Adipose tissue (tissue), 3 donors: Measurements from ENCODE around the gene EZR. TPM values are rescaled to one million over a fixed set of nuclear protein-coding genes. Genes with fewer than 3 reads are reported as not detected.

Experiments used
- H3K27ac ChIP-seq: one replicate; pipeline ENCODE4 v1.5.1; 2013; ENCODE audit warnings: low read depth, low read length
- WGBS, 3 donors: extraction: QIAGEN DNeasy Blood & Tissue Kit; methylation state at CpG; one replicate each; pipeline ENCODE4 v1.1.7; 2013; 5-methylcytosine and 5-hydroxymethylcytosine counted together
- polyA plus RNA-seq, 3 donors: library from polyadenylated mRNA; stranded (reverse); fragments of 200-250 nt; gene quantifications; one replicate each; pipeline ENCODE4 v1.2.3, GENCODE V29; 2013
- donor health status: healthy with polysubstance abuse.
- donor health status: Bipolar disorder and iron deficiency.
- donor health status: healthy.

The EZR gene
- polyA plus RNA-seq, 3 donors = 37.6 to 63.1 (median 54.9) TPM

GRCh38 chr6:158756977-158757752, 62.0 kb downstream of the EZR start:
- 88 to 92% (median 88%) methylated on average over 25 of the region's 25 CpGs for whole genome bisulfite sequencing, 3 donors
- H3K27ac ChIP-seq = no peak overlapping the region

GRCh38 chr6:158756126-158756525, 63.0 kb downstream of the EZR start:
- H3K27ac ChIP-seq = no peak overlapping the region
- 89 to 94% (median 91%) methylated on average over 9 of the region's 9 CpGs for WGBS, 3 donors

DNA sequence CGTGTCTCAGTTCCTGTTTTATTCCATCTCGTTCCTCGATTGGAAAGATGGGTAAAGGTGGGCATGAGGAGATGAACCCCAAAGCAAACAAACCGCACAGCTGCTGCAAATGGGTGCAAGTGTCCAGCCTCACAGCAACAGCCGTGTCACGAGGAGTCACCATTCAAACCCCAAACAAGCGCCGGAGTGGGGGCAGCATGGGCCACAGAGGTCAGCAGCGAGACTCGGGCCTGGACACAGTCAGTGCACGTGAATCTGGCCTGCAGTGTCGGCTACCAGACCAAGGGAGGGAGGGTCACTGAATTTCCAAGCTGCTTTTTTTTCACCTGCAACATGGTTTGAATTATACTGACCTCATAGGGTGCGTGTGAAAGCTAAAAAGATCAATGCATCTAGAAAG, 63.5 kb downstream of the EZR start:
- 92 to 95% (median 93%) methylated on average over 13 of the region's 13 CpGs for WGBS, 3 donors
- no peak overlapping the region for H3K27ac ChIP-seq

DNA sequence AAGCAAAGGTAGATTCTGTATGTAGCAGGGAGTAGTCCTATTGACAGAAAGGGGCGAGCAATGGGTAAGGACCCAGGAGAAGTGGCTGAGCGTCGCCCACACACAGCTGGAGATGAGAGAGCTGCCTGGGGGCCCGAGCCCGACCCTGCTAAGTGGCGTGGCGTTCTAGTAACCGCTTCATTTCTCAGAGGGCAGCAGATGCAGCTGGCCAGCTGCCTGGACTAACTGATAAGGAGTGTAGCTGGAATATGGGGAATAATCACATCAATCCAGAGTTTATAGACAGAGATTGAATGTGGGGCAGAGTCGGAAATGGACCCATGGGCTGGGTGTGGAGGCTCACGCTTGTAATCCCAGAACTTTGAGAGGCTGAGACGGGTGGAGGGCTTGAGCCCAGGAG, 64.4 kb downstream of the EZR start:
- 72 to 86% (median 83%) methylated on average over 11 of the region's 11 CpGs for WGBS, 3 donors
- no peak overlapping the region for H3K27ac ChIP-seq

DNA sequence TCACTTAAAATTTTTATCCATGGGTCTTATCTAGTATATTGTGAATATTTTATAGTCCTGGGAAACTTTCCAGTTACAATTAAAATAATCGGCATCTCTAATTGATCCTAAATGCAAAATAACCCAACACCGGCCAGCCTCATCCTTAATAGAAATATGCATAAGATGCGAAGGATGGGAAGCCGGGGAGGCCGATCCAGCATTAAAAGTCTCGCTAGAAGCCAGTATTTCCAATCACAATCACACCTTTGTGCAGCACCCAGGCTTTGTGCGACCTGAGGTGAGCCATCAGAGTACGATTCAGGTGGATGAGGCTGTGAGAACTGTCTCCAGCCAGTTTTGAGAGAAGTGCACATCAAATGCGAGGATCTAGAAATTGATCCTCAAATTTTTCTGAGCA, 65.4 kb downstream of the EZR start:
- no peak overlapping the region for H3K27ac ChIP-seq
- 84 to 91% (median 90%) methylated on average over 9 of the region's 9 CpGs for WGBS, 3 donors

DNA sequence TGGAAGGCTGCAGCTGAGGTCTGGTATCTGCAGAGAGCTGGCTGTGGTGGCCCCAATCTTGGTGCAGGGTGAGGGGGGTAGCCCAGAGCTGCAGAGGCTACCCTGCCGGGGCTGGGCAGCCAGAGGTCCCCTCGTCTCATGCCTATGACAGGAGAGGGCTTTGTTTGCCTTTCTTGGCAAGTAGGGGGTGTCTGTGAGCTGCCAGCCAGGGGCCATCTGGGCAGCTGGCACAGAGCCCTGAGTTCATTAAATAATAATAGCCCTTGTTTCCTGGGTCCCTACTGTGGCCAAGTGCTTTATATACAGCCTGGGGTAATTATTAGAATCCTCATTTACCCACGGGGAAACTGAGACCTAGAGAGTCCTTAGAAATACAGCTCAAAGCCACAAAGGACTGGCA, 66.6 kb downstream of the EZR start:
- H3K27ac ChIP-seq = no peak overlapping the region
- 34 to 72% (median 68%) methylated on average over 3 of the region's 3 CpGs for WGBS, 3 donors

GRCh38 chr6:158751921-158752320, 67.2 kb downstream of the EZR start:
- H3K27ac ChIP-seq = no peak overlapping the region
- 26 to 76% (median 73%) methylated on average over 9 of the region's 9 CpGs for WGBS, 3 donors

- 78 to 90% (median 81%) methylated on average over 9 of the region's 9 CpGs for WGBS, 3 donors
- H3K27ac ChIP-seq = no peak overlapping the region
Measured at GRCh38 chr6:158751224-158751623, 67.9 kb downstream of the EZR start.

DNA sequence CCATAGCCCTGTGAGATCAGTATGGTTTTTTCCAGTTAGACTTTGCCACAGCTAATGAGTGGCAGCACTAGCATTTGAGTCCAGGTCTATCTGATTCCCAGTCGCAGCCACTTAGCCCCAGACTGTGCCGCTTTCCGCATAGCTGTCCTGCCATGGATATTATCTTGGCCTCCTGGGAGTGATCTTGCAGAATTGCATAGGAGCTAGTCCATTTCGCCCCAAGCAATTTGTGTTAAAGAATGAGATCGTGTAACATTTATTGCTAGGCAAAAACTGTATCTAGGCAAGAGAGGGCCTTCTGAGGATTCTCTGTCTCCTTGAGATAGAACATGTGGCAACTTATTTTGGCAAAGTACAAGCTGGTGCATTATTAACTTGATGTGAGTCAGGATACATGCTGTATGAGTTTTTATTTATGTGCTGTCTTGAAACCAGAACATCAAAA, 74.2 kb downstream of the EZR start:
- WGBS, 3 donors = 82 to 87% (median 83%) methylated on average over 5 of the region's 5 CpGs
- H3K27ac ChIP-seq = no peak overlapping the region

GRCh38 chr6:158743033-158743651, 76.0 kb downstream of the EZR start:
- WGBS, 3 donors = 78 to 91% (median 88%) methylated on average over 6 of the region's 6 CpGs
- no peak overlapping the region for H3K27ac ChIP-seq

DNA sequence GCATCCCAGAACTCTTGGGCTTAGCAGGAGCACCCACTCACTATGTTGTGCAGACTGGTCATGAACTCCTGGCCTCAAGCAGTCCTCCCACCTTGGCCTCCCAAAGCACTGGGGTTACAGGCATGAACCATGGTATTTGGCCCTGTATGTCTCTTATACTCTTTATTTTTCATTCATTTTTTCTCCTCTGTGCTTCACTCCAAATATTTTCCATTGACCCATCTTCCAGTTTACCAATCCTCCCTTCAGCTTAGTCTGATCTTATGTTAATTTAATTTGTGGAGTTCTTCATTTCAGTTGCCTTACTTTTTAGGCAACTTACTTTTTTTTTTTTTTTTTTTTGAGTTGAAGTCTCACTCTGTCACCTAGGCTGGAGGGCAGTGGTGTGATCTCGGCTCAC, 79.5 kb downstream of the EZR start:
- WGBS, 3 donors = 95 to 100% (median 97%) methylated on average over 1 of the region's 1 CpG
- no peak overlapping the region for H3K27ac ChIP-seq

DNA sequence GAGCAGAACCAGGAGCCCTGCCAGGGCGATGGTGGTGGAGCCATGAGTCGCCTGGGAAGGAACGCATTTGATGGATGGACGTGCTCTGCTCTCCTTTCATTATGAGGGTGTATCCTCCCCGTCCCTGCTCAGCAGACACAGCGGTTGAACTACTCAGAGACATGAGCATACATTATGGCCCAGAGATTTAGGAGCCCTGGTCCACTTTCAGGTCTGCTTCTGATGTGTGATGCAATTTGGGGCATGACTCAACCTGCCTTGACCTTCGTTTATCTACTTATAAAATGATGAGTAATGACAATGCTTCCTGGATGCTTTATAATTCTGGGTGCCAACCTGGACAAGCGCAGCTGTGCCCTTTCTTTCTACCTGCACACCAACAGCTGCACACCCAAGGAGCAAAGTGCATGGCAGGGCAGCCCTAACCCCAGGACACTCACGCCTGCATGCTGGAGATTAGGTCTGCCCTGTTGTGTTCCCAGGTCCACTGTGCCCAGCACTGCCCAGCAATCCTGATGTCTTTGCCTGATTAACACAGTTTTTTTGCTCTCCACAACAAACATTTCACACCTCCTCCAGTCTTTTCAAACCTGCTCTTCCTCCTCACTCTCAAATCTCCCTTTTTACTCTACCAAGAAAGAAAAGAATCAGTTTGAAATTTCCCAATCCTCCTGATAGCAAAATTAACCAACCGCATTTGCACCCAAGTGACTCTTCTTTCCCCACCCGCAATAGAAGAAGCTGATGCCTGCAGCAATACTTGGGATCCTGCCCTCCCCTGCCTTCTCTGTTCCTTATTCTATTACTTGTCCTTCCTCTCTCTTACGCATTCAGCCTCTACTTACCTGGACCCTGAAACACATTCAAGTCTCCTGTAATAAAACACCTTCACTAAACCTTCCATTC, 81.2 kb downstream of the EZR start:
- H3K27ac ChIP-seq = no peak overlapping the region
- WGBS, 3 donors = 71 to 88% (median 79%) methylated on average over 12 of the region's 12 CpGs

DNA sequence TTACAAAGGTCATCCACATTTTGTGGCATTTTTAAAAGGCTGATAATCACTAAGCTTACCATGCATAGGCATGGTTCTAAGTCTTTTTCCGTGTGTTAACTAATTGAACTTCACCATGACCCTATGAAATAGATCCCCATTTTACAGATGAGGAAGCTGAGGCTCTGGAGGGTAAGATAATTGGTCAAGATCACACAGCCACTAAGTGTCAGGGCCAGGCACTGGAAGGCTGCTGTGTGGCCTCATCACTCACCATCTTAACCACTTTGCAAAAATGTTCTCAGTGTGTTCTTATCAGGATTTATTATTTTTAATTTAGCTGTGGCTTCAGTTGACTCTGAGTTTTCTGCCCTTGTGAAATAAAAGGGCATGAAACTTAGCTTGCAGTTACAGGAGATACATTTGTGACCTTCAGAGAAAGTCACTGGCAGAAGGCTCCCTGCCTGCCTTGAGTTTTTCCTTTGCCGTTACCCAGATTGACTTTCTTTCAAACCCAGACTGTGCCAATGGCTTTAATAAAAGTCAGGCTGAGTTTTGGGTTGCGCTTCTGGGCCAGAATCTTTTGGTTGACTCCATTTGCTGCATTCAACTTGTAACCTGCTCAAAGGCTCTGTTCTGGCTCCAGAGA, 82.0 kb downstream of the EZR start:
- WGBS, 3 donors = 84 to 94% (median 93%) methylated on average over 3 of the region's 3 CpGs

GRCh38 chr6:158735009-158735408, 84.2 kb downstream of the EZR start:
- 70 to 87% (median 82%) methylated on average over 3 of the region's 3 CpGs for WGBS, 3 donors
- no peak overlapping the region for H3K27ac ChIP-seq

More for the DNA sequence above, 82.0 kb downstream of the EZR start:
- no peak overlapping the region for H3K27ac ChIP-seq

DNA sequence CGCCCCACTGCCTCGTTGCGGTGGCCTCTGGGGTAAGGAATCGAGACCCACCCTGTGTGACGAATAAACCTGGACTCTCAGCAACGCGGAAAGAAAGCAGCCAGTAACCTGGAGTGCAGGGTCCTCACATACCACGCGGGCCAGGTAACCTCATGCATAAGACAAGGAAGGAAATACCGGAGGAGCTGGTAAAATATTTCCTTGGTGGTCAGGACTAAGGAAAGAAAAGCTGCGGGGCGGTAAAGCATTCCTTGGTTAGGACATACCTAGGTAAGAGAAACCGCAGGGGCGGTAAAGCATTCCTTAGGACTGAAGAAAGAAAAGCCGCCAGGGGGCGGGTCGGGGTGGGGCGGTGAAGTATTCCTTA, 88.6 kb downstream of the EZR start:
- H3K27ac ChIP-seq = no peak overlapping the region
- 93 to 97% (median 93%) methylated on average over 18 of the region's 18 CpGs for WGBS, 3 donors

GRCh38 chr6:158729906-158730540, 89.1 kb downstream of the EZR start:
- 94 to 96% (median 94%) methylated on average over 6 of the region's 6 CpGs for WGBS, 3 donors
- H3K27ac ChIP-seq = no peak overlapping the region

GRCh38 chr6:158725704-158726103, 93.5 kb downstream of the EZR start:
- H3K27ac ChIP-seq = no peak overlapping the region
- WGBS, 3 donors = 87 to 95% (median 87%) methylated on average over 8 of the region's 8 CpGs

- WGBS, 3 donors = 72 to 91% (median 77%) methylated on average over 5 of the region's 5 CpGs
Measured at GRCh38 chr6:158722176-158722729, 96.9 kb downstream of the EZR start.

More at GRCh38 chr6:158722176-158722729, 96.9 kb downstream of the EZR start:
- H3K27ac ChIP-seq = no peak overlapping the region
